ENCODE results near the gene IAPP.
"Not testable (repeated sequence)": the region's sequence is repeated elsewhere in the genome, so short reads cannot be mapped to it uniquely, and the experiment has no call there.

The IAPP gene

GRCh38 chr12:21381320-21381719 is 8.6 kb downstream of the IAPP start:
- DNase-seq, result not testable (repeated sequence)

GRCh38 chr12:21384261-21384660 is 11.6 kb downstream of the IAPP start:
- no peak for DNase-seq

- DNase-seq, result no peak
These were observed 14.5 kb downstream of the IAPP start for GRCh38 chr12:21387174-21387573.

DNA sequence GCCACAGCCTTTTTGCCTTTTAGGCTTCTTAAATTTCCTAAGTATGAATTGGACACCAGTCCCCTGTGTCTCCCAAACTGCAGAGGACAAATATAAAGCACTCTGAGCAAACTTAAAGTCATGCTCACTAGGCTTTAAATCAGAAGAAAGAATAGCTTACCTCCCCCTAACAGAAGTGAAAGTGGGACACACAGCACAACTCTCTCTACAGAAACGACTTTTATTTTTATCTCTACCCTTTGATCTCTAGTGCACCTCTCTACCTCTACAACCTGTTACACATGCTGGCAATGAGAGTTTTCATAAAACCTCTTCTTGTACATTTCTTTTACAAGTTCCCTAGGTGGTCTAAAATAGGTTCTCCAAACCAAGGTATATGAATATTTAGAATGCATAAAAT is 19.7 kb downstream of the IAPP start:
- DNase-seq, result no peak

GRCh38 chr12:21394828-21395626 is 22.3 kb downstream of the IAPP start:
- DNase-seq, result not testable (repeated sequence)

DNA sequence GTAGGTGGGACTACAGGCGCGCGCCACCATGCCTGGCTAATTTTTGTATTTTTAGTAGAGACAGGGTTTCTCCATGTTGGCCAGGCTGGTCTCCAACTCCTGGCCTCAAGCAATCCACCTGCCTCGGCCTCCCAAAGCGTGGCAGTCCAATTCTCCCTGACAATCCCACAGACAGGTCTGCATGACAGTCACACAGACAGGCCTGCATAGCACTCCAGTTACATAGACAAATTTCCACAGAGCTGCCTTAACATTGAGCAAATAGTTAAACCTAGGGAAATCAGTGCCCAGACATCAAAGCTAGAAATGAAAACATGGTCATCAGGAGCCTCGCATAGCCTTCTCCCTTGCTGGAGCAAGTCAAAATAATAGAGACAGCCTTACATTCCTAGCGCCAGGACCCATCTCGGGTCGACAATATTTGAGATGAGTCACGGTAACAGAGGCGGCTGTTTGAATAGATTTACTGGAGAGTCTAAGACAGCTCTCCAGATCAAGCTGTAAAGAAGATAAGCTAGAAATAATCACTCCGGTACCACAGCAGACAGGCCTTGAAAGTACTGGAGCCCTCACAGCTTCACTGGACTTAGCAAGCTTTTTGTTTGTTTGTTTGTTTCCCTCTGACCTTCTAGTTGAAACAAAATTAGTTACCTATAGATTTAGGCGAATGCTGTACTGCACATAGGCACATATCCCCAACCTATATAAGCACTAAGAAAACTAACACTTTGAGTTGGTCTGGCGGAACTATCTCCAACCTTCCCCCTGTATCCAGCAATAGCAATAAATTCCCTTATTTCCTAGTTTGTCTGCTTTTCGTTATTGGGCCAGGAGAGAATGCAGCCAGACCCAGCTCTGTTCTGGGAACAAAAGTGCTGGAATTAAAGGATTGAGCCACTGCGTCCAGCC is 40.9 kb downstream of the IAPP start:
- DNase-seq, result no peak

- DNase-seq, result no peak
These were observed 43.9 kb downstream of the IAPP start for GRCh38 chr12:21416511-21417121.

DNA sequence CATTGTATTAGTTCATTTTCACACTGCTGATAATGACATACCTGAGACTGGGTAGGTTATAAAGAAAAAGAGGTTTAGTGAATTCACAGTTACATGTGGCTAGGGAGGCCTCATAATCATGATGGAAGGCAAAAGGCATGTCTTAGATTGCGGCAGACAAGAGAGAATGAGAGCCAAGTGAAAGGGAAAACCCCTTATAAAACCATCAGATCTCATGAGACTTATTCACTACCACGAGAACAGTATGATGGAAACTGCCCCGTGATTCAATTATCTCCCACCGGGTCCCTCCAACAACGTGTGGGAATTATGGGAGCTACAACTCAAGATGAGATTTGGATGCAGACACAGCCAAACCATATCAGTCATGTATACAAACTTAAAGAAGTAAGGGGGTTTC is 45.7 kb downstream of the IAPP start:
- DNase-seq, result not testable (repeated sequence)

- not testable (repeated sequence) for DNase-seq
These were observed 46.5 kb downstream of the IAPP start for GRCh38 chr12:21419009-21419699.

- no peak for DNase-seq
These were observed 55.5 kb downstream of the IAPP start for GRCh38 chr12:21428241-21428640.

All from midbrain (tissue), 1 donor.